AG04449 (cell line): ENCODE results near the gene EFHD1.

Experiments used
- CTCF ChIA-PET: fragments of 350-600 bp; formaldehyde crosslinking; extraction: SDS; loops from one replicate; lab custom pipeline; 2021; ENCODE audit warnings: antibody characterized with exemption; lab: Yijun Ruan, JAX
- POLR2A ChIA-PET: fragments of 400-600, 350-600 bp; formaldehyde crosslinking; extraction: SDS; loops from one replicate; lab custom pipeline; 2020; ENCODE audit warnings: antibody characterized with exemption, inconsistent platforms; lab: Yijun Ruan, JAX
- DNase-seq: peaks from one replicate; pipeline ENCODE4 v3.0.0-alpha.2; 2010; ENCODE audit warnings: low read depth, low spot score
- H3K4me3 ChIP-seq: 2 replicates; pipeline ENCODE4 v1.5.1; 2011; ENCODE audit warnings: low read depth, mild to moderate bottlenecking, control low read depth, low read length
- TF ChIP-seq, protein P1 (sequence below): IDR thresholded peaks from one replicate; pipeline ENCODE4 v1.5.1; 2011; ENCODE audit warnings: mild to moderate bottlenecking, moderate library complexity, low read length, control low read depth, inconsistent platforms; ENCODE audit not compliant: insufficient read depth; ENCODE audit errors: missing control alignments

Gene EFHD1

DNA sequence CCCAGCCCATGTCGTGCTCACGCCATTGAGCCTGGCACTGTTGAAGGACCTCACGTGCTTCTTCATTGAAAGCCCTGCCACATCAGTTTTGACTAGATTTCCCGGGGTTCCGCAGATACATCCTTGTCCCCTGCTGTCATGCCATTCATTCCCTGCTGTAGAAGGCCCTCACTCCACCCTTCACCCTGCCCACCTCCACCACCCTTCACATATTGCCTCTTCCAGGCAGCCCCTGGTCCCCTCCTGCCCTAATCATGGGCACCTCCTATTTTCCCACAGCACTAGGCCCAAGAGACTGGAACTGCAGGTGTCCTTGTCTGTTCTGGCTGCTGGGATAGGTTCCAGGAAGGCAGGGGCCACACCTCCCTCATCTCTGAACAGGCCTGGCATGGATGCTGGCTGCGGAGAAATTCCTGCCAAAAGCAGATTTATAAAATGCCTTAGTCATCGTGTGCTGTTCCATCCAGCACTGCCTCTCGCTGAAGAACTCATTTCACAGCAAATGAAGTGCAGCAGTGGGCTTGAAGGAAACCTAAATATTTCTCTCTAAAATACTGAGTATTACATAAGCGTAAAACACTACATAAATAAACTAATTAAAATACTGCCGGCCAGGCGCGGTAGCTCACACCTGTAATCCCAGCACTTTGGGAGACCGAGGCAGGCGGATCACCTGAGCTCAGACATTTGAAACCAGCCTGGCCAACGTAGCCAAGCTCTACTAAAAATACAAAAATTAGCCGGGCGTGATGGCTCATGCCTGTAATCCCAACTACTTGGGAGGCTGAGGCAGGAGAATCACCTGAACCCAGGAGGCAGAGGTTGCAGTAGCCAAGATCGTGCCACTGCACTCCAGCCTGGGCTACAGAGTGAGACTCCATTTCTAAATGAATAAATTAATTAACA is 44.5 kb upstream of the EFHD1 start:
- CTCF ChIA-PET = interaction anchor here (0.6 to 0.7 kb wide), 2 partner anchors 10 to 19 kb away, joined by 4 to 5 read pairs; no protein-coding TSS in a partner anchor

DNA sequence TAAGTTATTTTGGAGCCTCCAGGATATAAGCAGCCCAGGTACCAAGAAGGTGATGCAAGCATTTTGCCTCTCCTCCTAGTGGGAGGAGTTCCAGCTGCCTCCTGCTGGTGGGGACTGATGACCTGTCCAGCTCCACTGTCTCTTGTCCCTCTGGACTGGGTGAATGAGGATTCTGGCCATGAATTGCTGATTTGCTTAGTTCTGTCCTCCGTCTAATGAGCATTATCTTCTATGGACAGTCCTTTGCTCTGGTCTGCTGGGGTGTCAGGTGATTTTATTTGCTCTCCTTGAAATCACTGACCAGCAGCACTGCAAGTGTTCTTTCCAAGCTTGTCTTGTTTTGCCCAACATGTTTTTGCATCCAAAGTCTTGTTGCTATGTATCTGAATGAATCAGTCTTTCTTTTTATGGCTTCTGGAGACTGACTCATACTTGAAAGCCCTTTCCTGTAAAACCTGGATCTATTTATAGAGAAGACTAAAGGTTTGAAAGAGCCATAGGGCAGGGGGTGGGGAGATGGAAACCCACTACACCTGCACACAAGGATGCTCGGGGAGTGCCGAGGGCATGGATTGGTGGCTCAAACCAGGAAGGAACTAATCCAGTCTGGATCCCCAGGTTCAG is 40.5 kb upstream of the EFHD1 start:
- peak; percentile 57 for DNase-seq
- CTCF ChIA-PET = interaction anchor here (2.0 to 4.4 kb wide), 2 partner anchors 11 to 59 kb away, joined by 5 to 30 read pairs; no protein-coding TSS in a partner anchor
- POLR2A ChIA-PET = no interaction called here
- H3K4me3 ChIP-seq = no peak overlapping the region
- TF ChIP-seq, protein P1, sequence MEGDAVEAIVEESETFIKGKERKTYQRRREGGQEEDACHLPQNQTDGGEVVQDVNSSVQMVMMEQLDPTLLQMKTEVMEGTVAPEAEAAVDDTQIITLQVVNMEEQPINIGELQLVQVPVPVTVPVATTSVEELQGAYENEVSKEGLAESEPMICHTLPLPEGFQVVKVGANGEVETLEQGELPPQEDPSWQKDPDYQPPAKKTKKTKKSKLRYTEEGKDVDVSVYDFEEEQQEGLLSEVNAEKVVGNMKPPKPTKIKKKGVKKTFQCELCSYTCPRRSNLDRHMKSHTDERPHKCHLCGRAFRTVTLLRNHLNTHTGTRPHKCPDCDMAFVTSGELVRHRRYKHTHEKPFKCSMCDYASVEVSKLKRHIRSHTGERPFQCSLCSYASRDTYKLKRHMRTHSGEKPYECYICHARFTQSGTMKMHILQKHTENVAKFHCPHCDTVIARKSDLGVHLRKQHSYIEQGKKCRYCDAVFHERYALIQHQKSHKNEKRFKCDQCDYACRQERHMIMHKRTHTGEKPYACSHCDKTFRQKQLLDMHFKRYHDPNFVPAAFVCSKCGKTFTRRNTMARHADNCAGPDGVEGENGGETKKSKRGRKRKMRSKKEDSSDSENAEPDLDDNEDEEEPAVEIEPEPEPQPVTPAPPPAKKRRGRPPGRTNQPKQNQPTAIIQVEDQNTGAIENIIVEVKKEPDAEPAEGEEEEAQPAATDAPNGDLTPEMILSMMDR = peak; percentile 13

More for the DNA sequence above, 44.5 kb upstream of the EFHD1 start:
- DNase-seq = no peak
- POLR2A ChIA-PET = no interaction called here
- TF ChIP-seq, protein P1 = no peak
- no peak overlapping the region for H3K4me3 ChIP-seq

DNA sequence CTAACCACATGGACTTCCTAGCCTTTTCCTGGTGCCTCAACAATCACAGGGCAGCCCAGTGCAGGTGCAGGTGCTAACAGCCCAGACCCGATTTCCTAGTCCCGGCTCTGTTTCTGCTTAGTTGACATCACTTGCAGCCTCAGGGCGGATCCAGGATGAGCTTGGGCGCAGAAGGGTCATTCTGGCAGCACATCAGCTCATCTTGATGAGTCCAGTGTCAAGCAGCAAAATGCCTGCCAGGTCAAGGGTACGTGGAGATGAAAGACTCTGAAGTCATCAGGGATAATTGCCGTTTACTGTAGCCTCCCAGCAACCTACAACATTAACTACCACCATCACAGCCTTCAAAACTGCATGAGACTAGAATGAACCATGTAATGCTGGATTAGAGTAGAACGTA is 39.4 kb upstream of the EFHD1 start:
- ChIA-PET CTCF (interaction anchor here (2.0 to 4.4 kb wide), 2 partner anchors 10 to 58 kb away, joined by 5 to 30 read pairs; no protein-coding TSS in a partner anchor), POLR2A (no interaction called here)
- H3K4me3 ChIP-seq = no peak overlapping the region
- TF ChIP-seq, protein P1 = no peak
- DNase-seq = no peak

DNA sequence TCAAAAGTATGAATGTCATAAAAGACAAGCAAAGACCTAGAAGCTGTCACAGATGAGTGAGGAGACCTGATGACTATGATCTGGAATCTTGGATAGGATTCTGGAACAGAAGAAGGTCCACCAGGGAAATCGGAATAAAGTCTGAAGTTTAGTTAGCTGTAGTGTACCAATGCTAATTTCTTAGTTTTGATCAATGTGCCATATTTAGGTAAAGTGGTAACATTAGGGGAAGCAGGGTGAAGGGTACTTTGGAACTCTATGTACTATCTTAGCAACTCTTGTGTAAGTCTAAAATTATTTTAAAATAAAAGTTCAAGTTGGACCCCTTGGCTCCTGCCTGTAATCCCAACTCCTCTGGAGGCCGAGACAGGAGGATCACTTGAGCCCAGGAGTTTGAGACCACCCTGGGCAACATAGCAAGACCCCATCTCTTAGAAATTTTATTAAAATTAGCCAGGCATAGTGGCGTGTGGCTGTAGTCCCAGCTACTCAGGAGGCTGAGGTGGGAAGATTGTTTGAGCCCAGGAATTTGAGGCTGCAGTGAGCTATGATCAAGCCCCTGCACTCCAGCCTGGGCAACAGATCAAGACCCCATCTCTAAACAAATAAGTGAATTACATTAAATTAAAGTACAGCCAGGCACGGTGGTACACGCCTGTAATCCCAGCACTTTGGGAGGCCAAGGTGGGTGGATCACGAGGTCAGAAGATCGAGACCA is 35.9 kb upstream of the EFHD1 start:
- ChIA-PET CTCF (interaction anchor here (3.3 kb wide), 1 partner anchor 8 kb away, joined by 10 read pairs; no protein-coding TSS in a partner anchor), POLR2A (no interaction called here)
- TF ChIP-seq, protein P1 = no peak
- no peak for DNase-seq
- no peak overlapping the region for H3K4me3 ChIP-seq

DNA sequence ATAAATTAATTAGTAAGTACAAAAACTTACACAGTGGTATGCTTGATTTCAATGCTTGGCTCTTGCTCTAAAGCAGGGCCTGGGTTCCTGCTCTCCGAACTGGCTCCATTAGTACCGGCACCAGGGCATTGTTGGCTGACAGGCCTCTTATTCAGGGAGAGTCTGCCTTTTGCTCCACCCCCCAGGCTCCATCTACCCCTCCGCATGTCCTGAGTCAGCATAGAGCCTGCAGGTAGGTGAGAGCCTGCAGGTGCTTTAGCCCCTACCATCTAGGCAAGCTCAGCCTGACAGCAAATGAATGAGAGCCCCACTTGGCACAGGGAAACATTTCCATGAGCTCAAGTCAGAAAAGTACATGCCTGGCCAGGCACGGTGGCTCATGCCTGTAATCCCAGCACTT is 35.1 kb upstream of the EFHD1 start:
- TF ChIP-seq, protein P1 = no peak
- POLR2A ChIA-PET = no interaction called here
- DNase-seq = no peak
- CTCF ChIA-PET = interaction anchor here (1.0 to 1.2 kb wide), 2 partner anchors 13 to 85 kb away, joined by 3 to 4 read pairs; no protein-coding TSS in a partner anchor
- H3K4me3 ChIP-seq = no peak overlapping the region
